NCI-H128 (cell line): ENCODE data around the gene ADAMTS12.

Experiments used
- DNase-seq: peaks from one replicate; lab custom pipeline; 2025; ENCODE audit not compliant: unreplicated experiment; lab: John Stamatoyannopoulos, UW

ADAMTS12 gene

DNA sequence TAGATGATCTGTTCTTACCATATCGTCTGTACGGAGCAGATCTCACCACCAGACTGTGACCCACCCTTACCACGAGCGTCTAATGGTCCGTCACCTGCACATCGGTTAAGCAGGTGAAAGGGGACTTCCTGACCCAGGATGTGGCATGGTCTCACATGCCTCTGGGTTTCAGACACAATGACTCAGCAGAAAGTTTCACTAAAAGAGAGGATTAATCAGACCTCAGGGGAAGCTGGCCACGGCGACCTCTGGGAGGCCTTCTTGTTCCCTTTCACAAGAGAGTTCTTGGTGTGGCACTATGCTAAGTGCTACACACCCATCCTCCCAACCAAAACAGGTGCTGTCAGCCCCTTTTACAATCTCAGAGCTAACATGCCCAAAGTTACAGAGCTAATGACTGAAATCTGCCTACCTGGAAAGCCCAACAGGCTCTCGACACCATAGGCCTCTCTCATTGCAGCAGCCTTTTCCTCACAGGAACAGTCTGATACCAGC, 41.6 kb downstream of the ADAMTS12 start:
- DNase-seq: no peak

- no peak for DNase-seq
Observed at GRCh38 chr5:33848554-33848953, 43.2 kb downstream of the ADAMTS12 start.

GRCh38 chr5:33846851-33847250, 44.9 kb downstream of the ADAMTS12 start:
- no peak for DNase-seq

- no peak for DNase-seq
Observed at GRCh38 chr5:33843579-33843978, 48.2 kb downstream of the ADAMTS12 start.

- no peak for DNase-seq
Observed at GRCh38 chr5:33842456-33842855, 49.3 kb downstream of the ADAMTS12 start.

DNA sequence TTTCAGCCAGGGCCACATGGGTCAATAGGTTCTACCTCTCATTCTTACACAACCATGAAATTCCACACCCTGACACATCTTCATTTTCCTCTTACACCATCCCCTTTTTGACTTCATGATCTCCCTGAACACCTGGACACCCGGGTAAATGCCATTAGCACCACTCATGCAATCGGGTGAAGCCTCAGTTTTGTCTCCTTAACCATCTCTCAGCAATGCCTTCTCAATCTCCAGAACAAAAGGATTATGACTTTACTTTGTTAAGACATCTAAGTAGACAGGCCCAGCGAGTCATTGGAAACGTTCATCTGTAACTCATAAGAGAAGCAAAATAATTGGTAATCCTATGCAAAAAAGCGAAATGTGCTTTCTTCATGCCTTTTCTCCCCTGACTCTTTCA, 49.9 kb downstream of the ADAMTS12 start:
- DNase-seq: no peak

DNA sequence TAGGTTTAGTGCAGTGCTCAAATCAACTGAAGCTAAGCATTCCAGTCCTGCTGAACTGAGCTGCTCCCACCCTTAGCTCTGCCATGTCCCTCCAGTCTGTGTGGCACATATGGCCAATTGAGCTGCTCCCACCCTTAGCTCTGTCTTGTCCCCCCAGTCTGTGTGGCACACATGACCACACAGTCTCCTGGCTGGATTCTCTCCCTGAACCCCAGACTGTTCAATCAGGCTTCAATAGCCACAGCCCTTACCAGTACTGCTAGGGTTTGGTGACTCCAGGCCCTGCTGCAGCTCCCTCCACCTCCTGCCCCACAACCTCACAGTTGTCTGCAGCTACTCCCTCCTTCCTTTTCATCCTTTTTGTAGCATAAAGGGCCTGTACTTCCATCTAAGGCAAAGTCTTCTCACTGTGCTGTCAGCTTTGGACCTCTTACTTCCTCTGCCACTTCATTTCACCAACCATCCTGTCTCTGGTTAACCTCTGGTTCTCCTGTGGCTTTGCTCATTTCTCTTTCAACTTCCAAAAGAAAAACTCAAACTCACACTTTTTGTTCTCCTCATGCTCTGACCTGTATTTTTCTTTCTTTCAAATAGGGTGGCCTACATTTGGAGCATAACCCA, 50.8 kb downstream of the ADAMTS12 start:
- no peak for DNase-seq

- no peak for DNase-seq
Observed at GRCh38 chr5:33837301-33837700, 54.5 kb downstream of the ADAMTS12 start.

- no peak for DNase-seq
Observed at GRCh38 chr5:33834334-33834733, 57.5 kb downstream of the ADAMTS12 start.

- DNase-seq: no peak
Observed at GRCh38 chr5:33833237-33833575, 58.6 kb downstream of the ADAMTS12 start.

GRCh38 chr5:33832404-33833236, 59.2 kb downstream of the ADAMTS12 start:
- DNase-seq: no peak

DNA sequence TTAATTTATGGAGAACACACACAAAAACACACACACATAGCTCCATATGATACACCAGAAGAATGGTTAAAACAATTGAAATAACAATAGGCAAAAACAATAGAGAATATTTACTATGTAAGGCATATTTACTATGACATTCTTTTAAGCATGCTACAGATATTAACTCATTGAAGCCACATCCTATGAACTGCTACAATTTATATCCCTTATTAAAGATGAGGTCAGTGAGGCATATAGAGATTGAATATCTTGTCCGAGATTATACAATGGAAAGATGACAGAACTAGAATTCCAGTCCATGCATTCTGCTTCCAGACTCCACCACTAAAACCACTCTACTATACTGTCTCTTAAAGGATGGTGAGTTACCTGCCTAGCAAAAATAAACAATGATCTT, 60.7 kb downstream of the ADAMTS12 start:
- no peak for DNase-seq

GRCh38 chr5:33829430-33829829, 62.4 kb downstream of the ADAMTS12 start:
- DNase-seq: no peak

- no peak for DNase-seq
Observed at GRCh38 chr5:33828626-33829308, 63.0 kb downstream of the ADAMTS12 start.

GRCh38 chr5:33827885-33828284, 63.9 kb downstream of the ADAMTS12 start:
- no peak for DNase-seq

DNA sequence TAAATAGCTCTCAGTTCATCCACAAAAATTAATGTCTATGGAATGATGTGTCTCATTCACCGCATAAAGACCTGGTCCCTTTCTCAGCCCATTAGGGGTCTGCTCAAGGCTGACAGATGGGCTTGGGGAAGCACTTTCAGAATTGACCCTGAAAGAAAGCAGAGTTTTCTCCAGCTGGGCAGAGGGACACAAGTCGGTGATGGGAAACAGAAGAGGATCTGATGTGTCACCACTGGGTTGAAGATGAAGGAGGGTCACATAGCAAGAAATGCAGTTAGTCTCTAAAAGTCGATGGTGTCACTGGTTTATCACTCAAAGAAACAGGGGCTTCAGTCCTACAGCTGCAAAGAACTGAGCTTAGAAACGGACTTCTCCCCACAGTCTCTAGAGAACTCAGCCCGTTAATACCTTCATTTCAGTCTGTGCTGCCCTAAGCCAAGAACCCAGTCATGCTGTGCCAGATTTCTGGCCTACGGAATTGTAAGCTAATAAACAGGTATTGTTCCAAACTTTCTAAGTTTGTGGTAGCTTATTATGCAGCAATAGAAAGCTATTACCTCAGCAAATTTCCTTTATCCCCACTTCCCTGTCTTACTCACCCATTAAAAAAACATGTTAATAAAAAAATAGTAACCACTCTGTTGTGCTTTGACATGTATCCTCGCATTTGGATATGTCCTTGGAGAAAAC, 64.6 kb downstream of the ADAMTS12 start:
- no peak for DNase-seq

DNA sequence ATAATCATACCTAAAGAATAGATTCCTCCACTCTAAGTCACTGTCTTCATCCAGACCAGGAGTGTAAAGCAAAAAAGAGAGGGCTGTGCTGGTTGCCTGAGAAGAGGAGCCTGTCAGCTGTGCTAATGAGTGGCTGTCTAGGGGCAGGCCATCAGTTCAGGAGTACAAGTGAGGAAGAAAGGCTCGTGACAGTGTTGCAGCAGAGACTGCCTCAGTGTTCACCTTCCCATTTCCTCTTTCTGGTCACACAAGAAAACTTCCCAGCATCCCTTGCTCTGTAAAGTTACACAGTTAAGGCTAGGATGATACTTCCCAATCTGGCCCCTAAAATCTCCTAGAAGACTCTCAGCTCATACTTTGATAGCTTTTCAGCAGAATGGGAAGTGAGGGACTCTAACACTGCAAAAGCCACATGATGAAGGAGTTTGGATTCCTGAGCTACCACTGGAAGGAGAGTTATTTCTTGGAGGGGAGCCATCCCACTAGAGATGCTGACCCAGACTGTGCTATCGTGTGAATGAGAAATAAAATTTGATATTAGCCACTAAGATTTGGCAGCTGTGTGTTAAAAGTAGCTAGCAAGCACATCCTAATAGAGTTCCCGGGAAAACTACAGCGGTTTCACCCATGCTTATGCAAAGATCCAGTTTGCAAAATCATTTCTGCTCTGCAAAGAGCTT, 67.1 kb downstream of the ADAMTS12 start:
- DNase-seq: no peak

GRCh38 chr5:33817301-33817700, 74.5 kb downstream of the ADAMTS12 start:
- DNase-seq: no peak

DNA sequence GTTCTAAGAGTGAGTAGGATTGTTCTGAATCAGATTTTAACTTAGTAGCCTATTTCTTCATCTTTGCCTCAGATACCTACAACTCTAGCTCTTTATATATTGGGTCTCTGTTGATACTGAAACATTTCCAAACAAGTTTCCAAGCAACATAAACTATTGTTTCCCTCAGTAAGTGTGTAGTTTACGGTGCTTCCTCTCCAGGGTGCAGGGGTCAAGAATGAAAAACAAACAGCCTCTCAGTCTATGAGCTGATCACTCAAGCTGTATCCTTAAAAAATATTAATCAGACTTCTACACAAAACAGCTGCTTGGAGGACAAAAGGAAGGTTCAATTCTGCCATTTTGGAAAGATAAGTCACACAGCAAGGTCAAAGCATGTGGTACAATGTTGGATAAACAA, 75.0 kb downstream of the ADAMTS12 start:
- DNase-seq: no peak

DNA sequence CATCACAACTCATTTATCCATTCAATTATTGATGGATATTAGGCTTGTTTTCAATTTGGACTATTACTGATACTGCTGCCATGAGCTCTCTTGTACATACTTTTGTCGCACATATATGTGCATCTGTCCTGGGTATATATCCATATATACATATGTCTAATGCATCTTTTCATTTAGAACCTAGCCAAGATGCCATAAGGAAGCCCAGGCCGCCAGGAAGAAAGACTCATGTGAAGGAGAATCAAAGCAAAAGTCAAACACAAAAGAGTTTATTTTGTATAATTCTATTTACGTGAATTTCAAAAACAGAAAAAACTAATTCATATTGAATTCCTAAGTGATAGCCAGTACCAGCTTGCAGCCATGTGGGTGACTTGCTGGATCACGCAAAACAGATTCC, 79.0 kb downstream of the ADAMTS12 start:
- no peak for DNase-seq
